ENCODE data around the gene TMEM38B.

TMEM38B gene

DNA sequence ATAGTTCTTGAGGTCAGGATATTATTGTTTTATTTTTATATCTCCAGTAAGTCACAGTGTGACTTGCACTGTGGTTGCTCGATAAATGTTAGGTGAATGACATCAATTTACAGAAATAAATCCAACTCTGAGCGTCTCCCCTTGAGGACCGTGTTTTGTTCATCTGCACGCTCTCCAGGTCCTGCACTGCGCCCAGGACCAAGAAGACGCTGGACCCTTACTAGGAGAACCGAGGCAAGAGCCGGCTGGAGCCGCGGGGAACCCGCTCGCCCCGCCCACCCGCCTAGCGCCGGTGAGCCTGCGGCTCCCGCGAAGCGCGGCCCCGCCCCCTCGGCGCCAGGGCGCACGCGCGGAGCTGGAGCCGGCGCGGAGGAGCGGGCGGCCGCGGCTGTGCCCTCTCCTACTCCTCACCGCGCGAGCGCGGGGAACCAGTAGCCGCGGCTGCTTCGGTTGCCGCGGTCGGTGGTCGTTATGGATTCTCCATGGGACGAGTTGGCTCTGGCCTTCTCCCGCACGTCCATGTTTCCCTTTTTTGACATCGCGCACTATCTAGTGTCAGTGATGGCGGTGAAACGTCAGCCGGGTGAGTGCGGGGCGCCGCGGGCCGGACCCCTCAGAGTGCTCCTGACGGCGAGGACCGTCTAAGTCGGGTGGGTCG, at the start of gene TMEM38B:
TSS of gene TMEM38B (plus strand) at position 352 of the 658 bp plus-strand sequence. CDS start at position 472, 120 bp downstream.
- DNase-seq (ENCODE audit: low read depth in 3 of 3, low spot score in 1 of 3) = peak; percentile 44 to 70 (median 51)

DNA sequence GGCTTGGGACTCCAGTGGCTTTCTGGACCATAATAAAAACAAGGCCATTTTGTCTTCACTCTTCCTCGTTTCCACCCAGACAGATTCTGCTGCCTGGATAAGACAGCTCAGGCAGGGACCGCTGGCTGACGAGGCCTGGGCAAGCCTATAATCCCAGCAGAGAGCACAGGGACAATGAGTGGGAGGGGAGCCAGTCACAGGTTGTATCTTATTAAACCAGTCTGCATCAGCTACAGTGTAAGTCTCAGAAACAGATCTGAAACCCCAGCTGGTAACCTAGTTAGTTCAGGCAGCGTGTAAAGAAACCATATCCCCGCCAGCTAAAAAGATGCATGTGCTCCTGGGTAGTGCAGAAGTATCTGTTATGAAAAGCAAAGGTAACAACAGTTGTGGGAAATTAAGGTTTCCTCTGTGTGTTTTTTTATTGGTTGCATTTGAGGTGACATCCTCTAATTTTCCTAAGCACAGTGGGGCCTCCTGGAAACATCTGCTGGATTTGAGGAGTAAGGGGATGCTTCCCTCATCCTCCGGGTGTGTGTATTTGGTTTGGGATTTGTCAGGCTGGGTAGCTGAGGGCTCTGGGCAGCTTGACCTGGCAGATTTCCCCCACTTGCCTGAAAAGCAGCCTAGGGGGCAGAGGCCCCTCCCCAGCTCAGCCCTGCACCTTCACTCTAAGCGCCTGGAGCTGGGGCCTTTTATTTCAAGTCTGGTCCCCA, 47.3 kb upstream of the TMEM38B start:
- no peak for DNase-seq (ENCODE audit: low read depth in 3 of 3, low spot score in 1 of 3)

DNA sequence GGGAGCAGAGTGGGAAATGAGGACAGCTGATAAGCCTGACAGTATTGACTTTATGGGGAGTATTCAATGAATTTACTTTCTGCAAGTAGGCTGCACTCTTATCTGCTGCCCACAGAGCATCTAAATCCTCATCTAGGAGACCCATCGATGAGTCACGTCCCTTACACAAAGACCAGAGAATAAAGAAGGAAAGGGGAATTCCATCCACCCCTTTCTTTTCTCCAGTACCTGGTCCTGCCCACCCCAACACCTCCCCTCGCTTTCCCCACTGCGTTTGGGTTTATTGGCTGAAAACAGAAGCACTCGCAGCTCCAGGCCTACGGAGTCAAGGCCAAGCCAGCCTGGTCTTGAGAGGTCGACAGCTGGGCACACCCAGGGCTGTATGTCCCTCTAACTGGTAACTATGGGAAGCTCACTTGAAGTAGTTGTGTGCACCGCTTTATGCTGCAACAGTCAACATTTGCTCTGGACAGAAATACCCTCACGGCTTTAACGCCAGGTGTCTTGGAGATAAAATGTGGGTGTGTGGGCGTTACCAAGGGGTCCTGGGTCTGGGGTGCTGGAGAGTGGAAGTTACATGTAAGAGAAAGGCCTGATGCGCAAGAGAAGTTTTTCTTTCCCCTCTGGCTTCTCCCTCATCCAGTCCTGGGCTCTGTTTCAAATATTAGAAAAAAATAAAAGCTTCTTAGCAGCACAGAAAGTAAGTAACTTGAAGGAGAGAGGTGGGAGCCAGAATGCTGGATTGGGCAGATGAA, 46.6 kb upstream of the TMEM38B start:
- DNase-seq (ENCODE audit: low read depth in 3 of 3, low spot score in 1 of 3) = no peak

DNA sequence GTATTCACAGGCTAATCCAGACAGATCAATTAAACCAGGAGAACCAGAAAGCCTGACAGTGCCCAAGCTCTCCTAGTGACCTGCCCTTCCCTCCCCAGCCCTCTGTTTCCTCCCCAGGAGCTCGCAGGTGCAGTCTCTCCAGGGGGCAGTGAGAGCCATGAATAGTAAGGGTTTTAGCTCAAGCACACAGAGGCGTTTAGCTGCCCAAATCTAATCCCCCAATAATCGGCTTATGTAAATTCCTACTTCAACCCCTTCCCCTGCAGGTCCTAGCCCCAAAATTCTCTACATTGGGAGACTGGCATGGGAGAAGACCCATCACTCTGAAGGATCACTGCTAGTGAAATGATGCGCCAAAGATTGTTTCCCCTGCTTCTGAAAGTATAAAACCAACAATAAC, 42.5 kb upstream of the TMEM38B start:
- no peak for DNase-seq (ENCODE audit: low read depth in 3 of 3, low spot score in 1 of 3)

- peak in 1 of 3 donors; percentile 1 for DNase-seq (ENCODE audit: low read depth in 3 of 3, low spot score in 1 of 3)
Observed at GRCh38 chr9:105656131-105656921, 38.0 kb upstream of the TMEM38B start.

GRCh38 chr9:105658351-105658750, 36.0 kb upstream of the TMEM38B start:
- no peak for DNase-seq (ENCODE audit: low read depth in 3 of 3, low spot score in 1 of 3)

DNA sequence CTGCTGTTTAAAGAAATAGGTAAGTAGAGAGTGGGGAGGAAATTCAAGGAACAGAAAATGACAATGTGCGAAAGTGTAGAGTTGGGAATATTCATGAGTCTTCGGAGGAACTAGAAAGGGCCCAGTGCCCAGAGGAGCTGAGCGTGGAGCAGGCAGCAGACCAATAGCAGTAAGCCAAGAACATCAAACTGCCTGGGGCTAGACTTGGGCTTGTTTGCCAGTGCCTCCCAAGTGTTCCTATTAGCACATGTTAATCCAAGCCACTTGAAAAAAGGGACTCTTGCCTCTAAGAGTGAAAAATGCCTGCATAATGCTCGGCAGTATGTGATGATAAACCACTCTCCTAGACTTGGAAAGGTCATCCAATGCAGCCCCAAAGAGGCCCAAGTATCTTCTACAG, 33.3 kb upstream of the TMEM38B start:
- DNase-seq (ENCODE audit: low read depth in 3 of 3, low spot score in 1 of 3) = no peak

- DNase-seq (ENCODE audit: low read depth in 3 of 3, low spot score in 1 of 3) = no peak
Observed at GRCh38 chr9:105662184-105663104, 31.9 kb upstream of the TMEM38B start, which contains the start of gene TAL2. TAL2 (plus strand) TSS chr9:105662457; CDS start chr9:105662497, 40 bp downstream.

- DNase-seq (ENCODE audit: low read depth in 3 of 3, low spot score in 1 of 3) = no peak
Observed at GRCh38 chr9:105663914-105664313, 30.4 kb upstream of the TMEM38B start.

GRCh38 chr9:105667867-105668266, 26.5 kb upstream of the TMEM38B start:
- DNase-seq (ENCODE audit: low read depth in 3 of 3, low spot score in 1 of 3) = no peak

DNA sequence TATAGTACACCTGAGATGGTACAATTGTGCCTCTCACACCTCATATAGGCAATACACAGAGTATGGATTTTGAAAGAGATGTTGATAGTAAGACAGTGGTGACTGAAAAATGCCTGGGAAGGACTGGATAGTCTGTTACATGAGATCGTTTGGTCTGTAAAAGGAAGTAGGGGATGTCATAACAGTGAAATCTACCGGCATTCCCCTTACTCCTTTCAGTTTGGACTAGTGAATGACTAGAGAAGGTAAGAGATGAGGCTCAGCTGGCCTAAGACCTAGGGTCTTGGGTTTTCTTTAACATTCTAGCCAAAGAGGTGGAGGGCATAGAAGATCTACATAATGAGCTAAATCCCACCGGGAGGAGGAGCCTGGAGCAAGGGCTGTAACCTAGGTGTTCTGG, 24.0 kb upstream of the TMEM38B start:
- DNase-seq (ENCODE audit: low read depth in 3 of 3, low spot score in 1 of 3) = no peak

- no peak for DNase-seq (ENCODE audit: low read depth in 3 of 3, low spot score in 1 of 3)
Observed at GRCh38 chr9:105670775-105671174, 23.6 kb upstream of the TMEM38B start.

- DNase-seq (ENCODE audit: low read depth in 3 of 3, low spot score in 1 of 3) = no peak
Observed at GRCh38 chr9:105672711-105673234, 21.6 kb upstream of the TMEM38B start.

- no peak for DNase-seq (ENCODE audit: low read depth in 3 of 3, low spot score in 1 of 3)
Observed at GRCh38 chr9:105673850-105674387, 20.4 kb upstream of the TMEM38B start.

DNA sequence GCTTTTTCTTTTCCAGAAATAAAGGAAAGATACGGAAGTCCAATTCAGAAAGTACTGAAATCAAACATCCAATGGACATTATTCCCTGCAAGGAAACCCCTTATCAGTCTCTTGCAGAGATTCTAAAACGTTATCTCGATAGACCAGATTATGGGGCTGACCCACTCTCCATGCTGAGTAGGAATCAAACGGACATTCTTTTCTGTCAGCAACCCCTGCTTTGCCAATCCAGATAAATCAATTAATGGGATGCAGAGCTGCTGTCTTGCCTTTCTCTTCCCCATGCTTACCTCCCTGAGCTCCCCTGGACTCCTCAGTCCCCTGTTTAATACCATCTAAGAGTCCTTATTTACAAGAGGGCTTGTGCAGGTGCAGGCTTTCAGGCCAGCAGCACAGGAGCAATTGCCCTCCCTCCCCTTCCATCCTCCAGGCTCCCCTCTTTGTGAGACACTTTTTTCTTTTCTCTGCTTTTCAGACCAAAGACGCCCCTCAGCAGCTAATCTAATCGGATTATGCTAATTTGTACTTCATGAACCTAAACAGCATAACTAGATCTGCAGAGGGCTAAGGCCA, 17.9 kb upstream of the TMEM38B start:
- no peak for DNase-seq (ENCODE audit: low read depth in 3 of 3, low spot score in 1 of 3)

DNA sequence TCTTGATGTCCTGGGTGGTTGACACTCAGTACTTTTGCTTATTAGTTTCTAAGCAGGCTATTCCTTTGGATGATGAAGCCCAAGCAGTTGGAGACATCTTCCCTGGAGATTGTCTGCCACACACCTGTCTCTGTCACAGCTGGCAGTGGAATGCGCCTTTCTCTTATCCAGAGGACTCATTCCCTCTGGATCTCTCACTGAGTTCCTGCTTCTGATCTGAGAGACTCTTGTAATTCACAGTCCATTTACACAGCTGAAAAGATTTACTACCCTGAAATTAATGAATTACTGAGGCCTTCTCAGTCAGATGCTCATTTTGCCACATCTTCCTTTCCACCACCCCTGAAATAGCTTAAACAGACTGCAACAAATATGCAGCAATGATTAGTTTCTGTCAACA, 16.2 kb upstream of the TMEM38B start:
- no peak for DNase-seq (ENCODE audit: low read depth in 3 of 3, low spot score in 1 of 3)

- no peak for DNase-seq (ENCODE audit: low read depth in 3 of 3, low spot score in 1 of 3)
Observed at GRCh38 chr9:105678781-105679180, 15.6 kb upstream of the TMEM38B start.

DNA sequence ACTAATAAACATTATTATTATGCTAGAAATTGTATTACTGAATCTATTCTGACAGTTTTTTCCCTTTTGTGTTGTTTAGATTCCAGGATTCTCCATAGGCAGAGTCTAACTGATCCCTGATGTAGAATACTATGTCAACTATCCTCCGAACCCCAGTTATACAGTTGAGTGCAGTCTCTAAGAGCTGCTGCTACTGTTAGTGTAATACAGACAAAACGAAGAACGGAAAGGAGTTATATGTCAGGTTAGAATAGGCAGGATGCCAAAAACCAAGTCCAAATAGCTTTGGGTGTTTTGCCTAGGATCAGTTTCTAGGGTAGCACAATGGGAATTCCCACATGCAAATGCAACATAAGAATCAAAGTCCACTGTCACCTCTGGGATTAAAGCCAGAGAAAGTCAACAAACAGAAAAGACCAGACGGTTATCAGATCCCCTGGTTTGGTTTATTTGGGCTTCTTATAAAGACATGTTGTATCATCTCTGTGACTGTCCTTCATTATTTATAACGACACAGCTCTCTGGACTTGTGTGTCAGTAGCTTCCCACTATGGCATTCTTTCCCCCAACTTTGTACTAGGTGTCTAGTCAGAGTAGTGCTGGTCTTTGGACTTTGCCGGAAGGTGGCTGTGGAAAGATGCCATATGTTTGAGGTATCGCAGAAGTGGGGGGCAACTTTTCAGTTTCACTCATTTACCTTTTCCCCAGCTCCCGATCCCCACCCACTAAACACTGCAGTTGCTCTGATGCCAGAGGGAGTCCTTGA, 14.9 kb upstream of the TMEM38B start:
- no peak for DNase-seq (ENCODE audit: low read depth in 3 of 3, low spot score in 1 of 3)

All from stimulated activated CD4-positive, alpha-beta T cell treated with anti-CD3 and anti-CD28 coated beads, TNF-alpha, amount 100 ng/mL, for 1 hour (primary cell).